Loucy (cell line): Measurements from ENCODE around the gene NDUFAF2.

Experiments used
- CTCF ChIP-seq: fragments of 200-600 bp; sonication (generic); conservative IDR thresholded peaks from 2 replicates; pipeline ENCODE4 v1.5.1; 2014; ENCODE audit warnings: mild to moderate bottlenecking, antibody characterized with exemption, low read length
- EZH2phosphoT487 ChIP-seq: fragments of 200-600 bp; IDR thresholded peaks from 2 replicates; pipeline ENCODE4 v1.6.1; 2018; ENCODE audit warnings: antibody characterized with exemption, mild to moderate bottlenecking, moderate library complexity, borderline replicate concordance

DNA sequence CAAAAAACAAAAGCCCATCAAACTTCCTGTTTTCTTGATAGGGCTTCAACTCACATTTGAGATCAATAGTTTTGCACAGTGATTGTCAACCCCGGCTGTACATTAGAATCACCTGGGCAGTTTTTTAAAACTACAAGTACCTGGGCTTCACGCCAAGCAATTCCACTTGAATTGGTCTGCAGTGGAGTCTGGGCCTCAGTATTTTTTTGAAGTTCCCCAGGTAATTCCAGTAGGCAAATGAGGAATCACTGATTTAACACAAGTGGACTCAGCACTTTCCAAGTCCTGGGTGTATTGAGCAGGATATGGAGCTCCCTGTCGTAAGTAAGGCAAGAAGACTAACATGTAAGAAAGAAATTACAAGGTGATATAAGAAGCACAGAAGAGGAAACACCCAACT is 232.1 kb downstream of the NDUFAF2 start:
- TF ChIP-seq CTCF (no peak), EZH2phosphoT487 (no peak)
